GM04503 (cell line): Measurements from ENCODE around the gene CNTNAP5.

Source experiments
- DNase-seq: peaks from one replicate; pipeline ENCODE4 v3.0.0-alpha.2; 2012; ENCODE audit warnings: low read depth

Gene CNTNAP5

GRCh38 chr2:124159166-124159565, 134.1 kb downstream of the CNTNAP5 start:
- DNase-seq, result no peak

- no peak for DNase-seq
Measured at GRCh38 chr2:124161542-124161941, 136.5 kb downstream of the CNTNAP5 start.

DNA sequence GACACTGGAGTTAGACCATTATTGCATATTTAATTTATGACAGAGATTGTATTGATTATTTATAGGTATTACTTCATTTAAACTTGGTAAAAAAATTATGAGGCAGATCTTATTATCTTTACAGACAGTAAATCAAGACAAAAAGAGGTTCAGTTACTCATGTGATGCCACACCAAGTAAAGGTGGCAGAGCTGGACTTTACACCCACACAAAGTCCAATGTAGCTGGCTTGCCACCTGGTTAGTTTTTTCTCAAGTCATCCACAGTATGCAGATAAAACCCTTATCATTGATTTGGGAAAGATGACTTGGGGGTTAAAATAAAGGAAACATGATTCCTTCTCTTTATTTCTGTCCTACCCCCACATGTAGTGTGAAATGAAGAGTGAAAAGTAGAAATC, 137.2 kb downstream of the CNTNAP5 start:
- DNase-seq, result no peak

GRCh38 chr2:124163840-124164239, 138.8 kb downstream of the CNTNAP5 start:
- DNase-seq, result no peak

GRCh38 chr2:124165698-124166097, 140.6 kb downstream of the CNTNAP5 start:
- DNase-seq, result no peak

GRCh38 chr2:124171472-124172063, 146.5 kb downstream of the CNTNAP5 start:
- no peak for DNase-seq

DNA sequence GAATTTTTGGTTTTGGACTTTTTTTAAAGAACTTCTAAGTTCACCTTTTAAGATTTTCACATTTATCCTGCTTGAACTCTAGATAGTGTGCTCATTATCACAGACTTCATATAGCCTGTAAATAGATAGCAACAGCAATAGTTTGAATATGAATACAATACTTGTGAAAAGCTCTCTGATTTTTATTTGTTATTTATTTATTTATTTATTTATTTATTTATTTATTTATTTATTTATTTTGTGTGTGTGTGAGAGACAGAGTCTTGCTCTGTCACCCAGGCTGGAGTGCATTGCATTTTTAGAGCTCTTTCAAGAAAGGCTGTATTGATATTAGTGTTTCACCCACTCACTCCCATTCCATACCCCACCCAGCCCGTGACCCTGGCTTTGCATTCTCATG, 153.6 kb downstream of the CNTNAP5 start:
- no peak for DNase-seq

- no peak for DNase-seq
Measured at GRCh38 chr2:124180635-124181034, 155.5 kb downstream of the CNTNAP5 start.

GRCh38 chr2:124186801-124187200, 161.7 kb downstream of the CNTNAP5 start:
- no peak for DNase-seq

GRCh38 chr2:124187948-124188347, 162.9 kb downstream of the CNTNAP5 start:
- DNase-seq, result no peak

GRCh38 chr2:124193706-124194105, 168.6 kb downstream of the CNTNAP5 start:
- no peak for DNase-seq

GRCh38 chr2:124201713-124202112, 176.6 kb downstream of the CNTNAP5 start:
- DNase-seq, result no peak

DNA sequence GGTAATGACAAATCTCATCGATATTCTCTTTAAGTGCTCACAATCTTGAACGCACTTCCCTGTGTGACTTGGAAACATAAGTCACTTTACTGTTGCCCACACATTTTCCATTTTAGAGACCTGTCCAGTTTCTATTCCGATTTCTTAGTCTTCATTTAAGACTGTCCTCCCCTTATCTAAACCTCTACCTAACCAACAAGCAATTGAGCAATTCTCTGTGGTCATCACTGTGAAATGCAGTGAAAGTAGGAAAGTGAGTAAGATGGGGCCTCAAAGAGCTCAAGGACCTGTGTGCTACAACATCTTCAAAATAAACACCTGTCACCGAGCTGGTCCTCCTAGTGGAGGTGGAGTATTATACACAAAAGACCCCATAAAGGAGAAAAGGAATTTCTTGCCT, 184.4 kb downstream of the CNTNAP5 start:
- DNase-seq, result no peak

- no peak for DNase-seq
Measured at GRCh38 chr2:124211461-124211860, 186.4 kb downstream of the CNTNAP5 start.

- DNase-seq, result no peak
Measured at GRCh38 chr2:124213977-124214587, 189.0 kb downstream of the CNTNAP5 start.

DNA sequence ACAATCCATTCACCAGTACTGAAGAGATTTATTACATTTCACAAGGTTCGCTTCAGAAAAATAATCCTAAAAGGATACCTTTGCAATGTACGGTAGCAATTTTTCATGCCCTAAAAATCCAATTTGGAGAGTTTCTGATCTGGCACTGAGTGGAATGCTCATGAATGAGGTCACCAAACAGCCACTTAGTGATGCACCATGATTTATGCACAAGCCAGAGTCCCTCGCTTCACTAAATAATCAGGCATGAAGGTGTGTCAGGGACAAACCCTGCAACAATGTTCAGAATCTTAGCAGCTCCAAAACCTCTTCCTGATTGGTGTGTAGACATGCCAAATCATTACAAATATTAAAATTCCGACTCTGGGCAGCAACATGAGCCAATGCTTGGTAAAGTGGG, 221.1 kb downstream of the CNTNAP5 start:
- no peak for DNase-seq

- no peak for DNase-seq
Measured at GRCh38 chr2:124248386-124248785, 223.3 kb downstream of the CNTNAP5 start.

- DNase-seq, result no peak
Measured at GRCh38 chr2:124250433-124250832, 225.3 kb downstream of the CNTNAP5 start.

GRCh38 chr2:124254621-124255020, 229.5 kb downstream of the CNTNAP5 start:
- DNase-seq, result peak; percentile 51

- DNase-seq, result no peak
Measured at GRCh38 chr2:124257120-124257519, 232.0 kb downstream of the CNTNAP5 start.

- peak; percentile 44 for DNase-seq
Measured at GRCh38 chr2:124258140-124258880, 233.2 kb downstream of the CNTNAP5 start.

- DNase-seq, result no peak
Measured at GRCh38 chr2:124261456-124261855, 236.4 kb downstream of the CNTNAP5 start.

DNA sequence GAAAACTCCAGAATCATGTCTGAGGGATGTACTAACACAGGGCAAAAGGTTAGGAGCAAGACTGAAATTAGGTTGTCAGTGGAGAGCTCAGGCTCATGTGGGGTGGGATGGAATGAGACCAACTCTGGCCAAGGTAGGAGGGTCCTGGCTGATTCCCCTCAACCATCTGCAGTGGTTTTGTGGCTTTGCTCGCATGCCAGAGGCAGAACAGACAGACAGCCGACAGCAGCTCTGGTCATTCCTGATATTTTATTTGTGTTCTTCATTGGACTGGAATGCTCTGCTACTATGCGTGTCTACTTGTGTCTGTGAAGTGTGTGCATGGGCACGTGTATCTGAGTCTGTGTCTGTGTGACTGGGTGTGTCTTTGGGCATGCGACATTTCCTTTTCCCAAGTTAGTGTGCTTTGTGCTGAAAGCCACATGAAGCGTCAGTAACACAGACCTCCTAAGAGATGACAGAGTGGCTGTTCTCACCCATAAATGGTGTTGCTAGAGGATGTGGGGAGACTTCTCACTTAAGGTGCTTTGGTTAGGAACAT, 239.5 kb downstream of the CNTNAP5 start:
- peak; percentile 23 for DNase-seq
